ENCODE results near the gene TTC39C.
A peak's percentile ranks its signal among the peaks of the same experiment; 100 is the strongest.
"Not testable (repeated sequence)": the region's sequence is repeated elsewhere in the genome, so short reads cannot be mapped to it uniquely, and the experiment has no call there.

TTC39C gene

DNA sequence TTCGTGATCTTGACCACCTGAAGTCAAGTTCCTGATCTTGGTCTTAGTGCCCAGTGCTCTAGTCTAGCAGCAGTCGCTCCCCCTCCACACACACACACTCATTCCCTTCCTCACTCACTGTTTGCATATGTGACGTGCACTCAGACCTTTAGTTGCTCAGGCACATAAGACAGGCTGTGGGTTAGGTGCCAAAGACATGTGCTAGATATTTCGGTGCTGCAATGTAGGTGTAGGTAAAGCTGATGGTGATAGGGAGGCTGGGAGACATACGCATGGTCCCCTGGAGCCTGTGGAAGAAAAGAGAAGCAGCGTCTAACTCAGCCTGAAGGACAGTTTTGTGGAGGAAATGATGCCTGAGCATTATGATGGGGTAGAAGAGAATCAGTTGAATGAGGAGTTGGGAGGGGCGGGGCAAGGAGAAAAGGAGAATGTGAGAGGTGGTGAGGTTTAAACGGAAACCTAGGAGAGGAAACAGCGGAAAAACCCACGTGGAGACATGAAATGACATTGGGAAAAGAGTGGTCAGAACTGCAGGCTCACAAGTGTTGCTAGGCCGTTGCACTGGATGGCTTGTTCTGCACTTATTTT, 3.8 kb downstream of the TTC39C start:
- no peak for DNase-seq

GRCh38 chr18:24019641-24020331, 5.2 kb downstream of the TTC39C start:
- no peak for DNase-seq

DNA sequence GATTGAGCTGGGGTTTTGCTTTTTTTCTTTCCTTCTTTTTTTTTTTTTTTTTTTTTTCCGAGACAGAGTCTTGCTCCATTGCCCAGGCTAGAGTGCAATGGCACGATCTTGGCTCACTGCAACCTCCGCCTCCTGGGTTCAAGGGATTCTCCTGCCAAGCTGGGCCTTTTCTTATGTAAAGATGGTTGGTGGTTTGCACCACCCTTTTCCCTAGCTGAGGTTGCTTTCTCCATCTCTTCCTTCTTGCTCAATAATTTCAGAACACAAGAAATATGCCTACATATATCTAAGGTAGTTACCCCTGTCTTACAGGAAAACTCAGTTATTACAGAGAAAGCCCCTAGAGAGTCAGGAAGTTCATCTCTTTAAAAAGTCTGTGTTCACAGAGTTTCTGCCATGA, 7.0 kb downstream of the TTC39C start:
- no peak for DNase-seq

DNA sequence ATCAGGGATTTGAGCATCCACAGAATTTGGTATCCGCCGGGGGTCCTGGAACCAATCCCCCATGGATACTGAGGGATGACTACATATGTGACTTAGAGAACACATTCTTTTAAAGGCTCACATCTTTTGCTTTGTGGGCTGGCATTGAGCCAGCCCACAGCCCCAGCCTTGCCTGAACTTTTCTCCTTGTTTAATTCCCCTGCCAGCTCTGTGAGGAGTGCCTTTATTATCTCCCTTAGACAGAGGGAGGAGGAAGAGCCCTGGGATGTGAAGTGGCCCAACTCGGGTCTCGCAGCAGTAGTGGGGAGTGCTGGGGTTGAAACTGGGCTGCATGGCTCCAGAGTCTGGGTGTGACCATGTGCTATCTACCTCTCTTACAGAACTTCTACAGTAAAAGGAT, 7.6 kb downstream of the TTC39C start:
- DNase-seq: no peak

GRCh38 chr18:24023185-24023814, 8.7 kb downstream of the TTC39C start:
- DNase-seq: no peak

GRCh38 chr18:24024425-24024824, 9.9 kb downstream of the TTC39C start:
- DNase-seq: no peak

DNA sequence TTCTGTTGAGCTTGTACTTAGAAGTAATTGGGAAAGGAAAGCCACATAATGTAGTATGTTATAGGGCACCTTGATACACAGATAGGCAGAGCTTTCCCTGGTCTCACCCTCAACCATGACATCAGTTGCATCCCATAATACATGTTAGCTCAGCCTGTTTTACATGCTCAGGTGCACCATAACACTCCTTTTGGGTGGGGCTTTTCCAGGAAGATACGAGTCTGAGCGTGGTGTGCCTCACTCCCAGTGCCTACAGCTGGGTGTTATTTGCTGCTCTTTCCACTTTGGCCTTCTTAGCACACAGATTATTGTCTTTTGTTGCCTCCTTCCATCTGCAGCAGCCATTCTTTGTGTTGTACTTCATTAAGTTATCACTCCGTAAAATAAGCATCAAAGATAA, 11.9 kb downstream of the TTC39C start:
- no peak for DNase-seq

GRCh38 chr18:24027156-24027827, 12.7 kb downstream of the TTC39C start:
- no peak for DNase-seq

- not testable (repeated sequence) for DNase-seq
These were observed 14.4 kb downstream of the TTC39C start for GRCh38 chr18:24028946-24029345.

DNA sequence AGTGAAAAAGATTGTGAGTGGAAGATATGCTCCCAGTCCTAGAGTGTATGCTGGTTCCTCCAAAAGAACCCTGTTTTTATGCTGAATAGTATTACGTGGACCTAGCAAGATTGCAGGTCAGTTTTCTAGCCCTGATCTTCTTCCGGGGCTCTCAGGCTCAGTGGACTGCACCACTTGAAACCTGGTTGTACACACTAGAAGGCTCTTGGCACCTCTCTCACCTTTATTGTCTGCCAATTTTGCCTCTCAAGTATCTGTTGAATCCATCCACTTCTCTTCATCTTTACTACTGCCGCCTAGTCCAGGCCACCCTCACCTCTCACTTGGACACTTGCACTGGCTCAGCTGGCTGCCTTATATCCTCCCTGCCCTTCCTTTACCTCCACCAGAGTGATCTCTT, 16.8 kb downstream of the TTC39C start:
- DNase-seq: no peak

DNA sequence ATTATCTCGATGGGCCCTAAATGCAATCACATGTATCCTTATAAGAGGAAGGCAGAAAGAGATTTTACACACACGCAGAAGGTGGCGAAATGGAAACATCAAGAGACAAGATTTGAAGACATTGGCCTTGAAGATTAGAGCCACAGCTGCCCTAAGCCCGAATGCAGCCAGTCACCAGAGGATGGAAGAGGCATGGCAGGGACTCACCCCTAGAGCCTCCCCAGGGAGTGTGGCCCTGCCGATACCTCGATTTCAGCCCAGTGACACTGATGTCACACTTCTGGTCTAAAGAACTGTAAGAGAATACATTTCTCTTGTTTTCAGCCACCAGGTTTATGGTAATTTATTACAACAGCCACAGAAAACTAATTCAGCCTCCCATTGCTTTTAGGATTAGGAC, 17.4 kb downstream of the TTC39C start:
- no peak for DNase-seq

DNA sequence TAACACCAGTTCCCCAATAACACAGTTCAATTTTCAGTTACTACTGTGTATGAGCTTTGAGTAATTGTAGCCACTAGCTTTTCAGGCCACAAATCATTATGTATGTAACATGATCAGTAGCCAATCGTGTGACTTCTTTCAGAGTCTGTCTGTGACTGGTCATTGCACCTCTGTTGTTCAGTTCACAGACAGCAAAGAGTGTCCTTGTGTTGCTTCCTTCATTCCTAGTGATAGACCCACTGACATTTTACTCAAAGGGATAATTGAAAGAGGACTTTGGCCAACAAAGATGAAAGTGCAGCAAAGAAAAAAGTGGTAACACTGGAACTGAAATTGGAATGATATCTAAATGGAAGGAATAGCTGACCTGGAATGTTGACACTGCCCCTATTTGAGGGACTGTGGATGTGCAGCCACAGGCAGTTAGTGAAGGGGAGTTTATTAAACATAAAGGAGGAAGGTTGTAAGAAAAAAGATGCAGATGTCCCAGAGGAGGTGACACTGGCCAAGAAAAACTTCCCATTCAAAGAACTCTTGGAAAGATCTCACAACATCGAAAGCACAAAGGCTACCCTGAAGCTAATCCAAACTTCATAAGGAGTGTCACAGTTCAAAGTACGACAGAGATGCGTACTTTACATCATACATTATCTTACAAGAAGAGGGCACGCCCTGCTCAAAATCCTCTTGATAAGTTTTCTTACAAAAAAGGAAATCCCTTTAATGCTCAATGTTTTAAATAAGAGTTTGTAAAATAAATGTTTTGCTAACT, 19.3 kb downstream of the TTC39C start:
- no peak for DNase-seq

DNA sequence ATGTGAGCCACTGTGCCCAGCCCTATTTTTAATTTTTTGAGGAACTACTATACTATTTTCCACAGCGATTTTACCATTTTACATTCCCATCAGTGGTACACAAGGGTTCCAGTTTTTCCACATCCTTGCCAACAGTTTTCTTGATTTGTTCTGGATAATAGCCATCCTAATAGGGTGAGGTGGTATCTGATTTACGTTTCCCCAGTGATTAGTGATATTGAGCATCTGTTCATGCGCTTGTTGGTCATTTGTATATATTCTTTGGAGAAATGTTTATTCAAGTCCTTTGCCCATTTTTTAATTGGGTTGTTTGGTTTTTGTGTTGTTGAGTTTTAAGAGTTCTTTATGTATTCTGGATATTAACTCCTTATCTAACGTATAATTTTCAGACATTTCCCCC, 20.8 kb downstream of the TTC39C start:
- no peak for DNase-seq

DNA sequence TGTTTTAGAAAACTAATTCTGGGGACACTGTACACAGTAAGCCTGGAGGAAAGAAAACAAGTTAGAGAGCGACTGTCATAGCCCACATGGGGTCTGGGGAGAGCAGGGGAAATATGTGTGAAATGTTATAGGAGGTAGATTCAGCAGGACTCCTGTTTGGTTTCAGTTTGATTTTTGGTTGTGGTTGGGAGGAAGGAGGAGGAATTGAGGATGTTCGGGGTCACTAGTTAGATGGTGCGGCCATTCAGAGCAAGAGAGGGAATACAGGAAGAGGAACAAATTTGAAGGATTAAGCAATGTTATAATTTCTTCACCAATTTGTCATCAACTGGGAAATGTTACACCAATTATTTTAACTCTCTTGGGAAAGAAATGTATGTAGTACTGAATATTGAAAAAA, 25.1 kb downstream of the TTC39C start:
- DNase-seq: no peak

DNA sequence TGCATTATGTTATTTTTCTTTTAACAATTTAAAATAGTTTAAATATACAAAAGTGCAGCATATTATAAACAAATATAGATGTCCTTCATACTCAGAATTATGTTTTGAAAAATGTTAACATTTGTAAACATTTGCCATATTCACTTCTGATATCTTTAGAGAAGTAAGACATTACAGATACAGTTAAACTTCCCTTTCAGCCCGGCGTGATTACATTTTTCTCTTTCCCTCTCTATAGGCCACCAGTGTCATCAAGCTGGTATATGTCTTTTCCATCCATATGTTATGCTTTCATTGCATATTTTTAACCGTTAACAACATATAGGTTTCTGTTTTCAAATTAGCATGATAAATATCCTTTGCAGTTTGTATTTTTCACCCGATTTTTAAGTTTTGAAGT, 27.1 kb downstream of the TTC39C start:
- no peak for DNase-seq

DNA sequence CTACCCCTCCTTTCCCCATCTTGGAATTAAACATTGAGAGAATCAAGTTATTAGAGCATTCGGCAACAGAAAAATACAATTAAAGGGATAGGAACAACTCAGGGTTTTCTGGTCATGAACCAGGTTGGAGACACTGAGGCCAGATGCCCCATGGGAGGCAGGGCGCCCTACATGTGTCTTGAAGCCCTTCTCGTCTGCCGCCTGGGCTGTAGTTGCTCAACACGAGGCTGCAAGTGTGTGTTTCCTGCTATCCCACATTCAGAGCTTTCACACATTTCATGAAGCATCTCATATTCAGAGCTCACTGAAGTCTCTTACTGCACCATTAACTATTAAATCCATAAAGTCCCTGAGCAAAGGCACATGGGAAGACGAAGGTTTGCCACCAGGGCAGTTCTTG, 28.8 kb downstream of the TTC39C start:
- no peak for DNase-seq

GRCh38 chr18:24048261-24048660, 33.7 kb downstream of the TTC39C start:
- no peak for DNase-seq

- no peak for DNase-seq
These were observed 34.6 kb downstream of the TTC39C start for GRCh38 chr18:24049142-24049541.

DNA sequence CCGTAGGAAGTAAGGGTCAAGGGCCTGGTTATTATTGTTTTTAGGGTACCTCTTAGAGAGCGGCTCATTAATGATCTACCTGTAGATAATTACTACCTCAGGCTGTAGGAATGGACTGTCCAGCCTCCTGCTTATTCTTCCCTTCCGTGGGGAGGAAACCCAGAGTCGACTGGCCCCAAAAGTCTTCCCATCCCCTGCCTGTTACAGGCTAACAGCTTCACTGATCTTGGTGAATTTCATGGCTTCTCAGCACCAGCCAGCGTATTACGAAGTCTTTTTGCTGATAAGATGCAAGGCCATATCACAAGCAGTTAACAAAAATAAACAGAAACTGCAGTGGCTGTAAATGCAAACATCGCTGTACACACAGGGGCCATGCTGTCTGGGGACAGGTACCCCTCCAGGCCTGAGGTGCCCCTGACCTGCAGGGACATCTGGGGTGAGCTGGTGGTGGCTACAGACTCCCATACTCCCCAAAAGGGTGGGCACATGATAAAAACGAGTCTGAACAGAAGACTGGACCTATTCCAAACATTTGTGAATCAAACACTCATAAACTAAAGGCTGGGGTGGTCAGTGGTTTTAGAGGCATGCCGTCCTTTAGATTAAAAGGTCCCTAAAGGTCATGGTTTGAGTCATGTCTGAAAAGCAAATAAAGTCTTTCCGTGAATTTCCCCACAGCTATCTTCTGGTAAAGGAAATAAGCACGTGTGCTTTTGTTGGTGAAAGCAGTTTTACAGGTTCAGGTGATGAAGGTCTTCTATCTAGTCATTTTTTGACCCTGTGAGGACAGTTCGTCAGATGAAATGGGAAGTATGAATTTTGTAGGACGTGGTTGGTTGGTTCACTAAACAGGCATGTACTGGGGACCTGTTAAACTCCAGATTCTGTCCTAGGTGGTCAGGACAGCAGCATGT, 36.7 kb downstream of the TTC39C start:
- DNase-seq: no peak

GRCh38 chr18:24052053-24052452, 37.5 kb downstream of the TTC39C start:
- DNase-seq: no peak

GRCh38 chr18:24053211-24053610, 38.7 kb downstream of the TTC39C start:
- no peak for DNase-seq

GRCh38 chr18:24054130-24054529, 39.6 kb downstream of the TTC39C start:
- DNase-seq: peak in 1 of 14 donors; percentile 3
